GM12891 (cell line): ENCODE data around the gene ATP13A2.
A peak's percentile ranks its signal among the peaks of the same experiment; 100 is the strongest.

Experiments used
- PAX5 ChIP-seq: IDR thresholded peaks from 2 replicates; pipeline ENCODE4 v1.6.1; 2011; ENCODE audit warnings: low read length, moderate library complexity, mild to moderate bottlenecking; ENCODE audit not compliant: insufficient read depth, severe bottlenecking
- POLR2A ChIP-seq: IDR thresholded peaks from 2 replicates; pipeline ENCODE4 v1.6.1; 2011; ENCODE audit warnings: low read depth, low read length, control low read depth
- POLR2AphosphoS5 ChIP-seq: IDR thresholded peaks from 2 replicates; pipeline ENCODE4 v1.6.1; 2011; ENCODE audit warnings: low read depth, low read length, control low read depth
- POU2F2 ChIP-seq: IDR thresholded peaks from 2 replicates; pipeline ENCODE4 v1.6.1; 2011; ENCODE audit warnings: low read depth, mild to moderate bottlenecking, control low read depth, low read length, moderate library complexity
- SPI1 ChIP-seq: IDR thresholded peaks from 2 replicates; pipeline ENCODE4 v1.6.1; 2011; ENCODE audit warnings: low read depth, low read length, control low read depth
- TAF1 ChIP-seq: IDR thresholded peaks from 2 replicates; pipeline ENCODE4 v1.6.1; 2011; ENCODE audit warnings: low read depth, low read length, control low read depth

GRCh38 chr1:17060306-17060749 lies 48.6 kb upstream of the ATP13A2 start:
- TF ChIP-seq POLR2A: no peak
- TF ChIP-seq SPI1: no peak
- TF ChIP-seq POLR2AphosphoS5: no peak
- no peak for TF ChIP-seq TAF1
- no peak for TF ChIP-seq PAX5
- peak; percentile 36; the same call in 1 of the 2 replicates for TF ChIP-seq POU2F2
